Liver (tissue), 9 donors: ENCODE measurements around the gene CCDC68. TPM values are rescaled to one million over a fixed set of nuclear protein-coding genes. Genes with fewer than 3 reads are reported as not detected.

Experiments used
- DNase-seq: peaks from one replicate; pipeline ENCODE4 v3.0.0-alpha.2; 2017; ENCODE audit warnings: low spot score
- H3K27ac ChIP-seq, 2 donors: one replicate each; pipeline ENCODE4 v1.7.0; 2013; ENCODE audit warnings: inconsistent platforms in 2 of 2, low read length in 2 of 2, control low read depth in 1 of 2, low read depth in 1 of 2, mild to moderate bottlenecking in 1 of 2
- H3K27me3 ChIP-seq, 4 donors: one replicate each; pipeline versions ENCODE4 v1.6.1 to v1.7.0; 2013; ENCODE audit warnings: low read length in 3 of 4, inconsistent platforms in 1 of 4, mild to moderate bottlenecking in 1 of 4, moderate library complexity in 1 of 4; ENCODE audit not compliant: control insufficient read depth in 4 of 4, insufficient read depth in 4 of 4
- H3K36me3 ChIP-seq, 4 donors: one replicate each; pipeline versions ENCODE4 v1.6.1 to v1.7.0; 2013; ENCODE audit warnings: low read length in 3 of 4, mild to moderate bottlenecking in 3 of 4, low read depth in 1 of 4, moderate library complexity in 1 of 4; ENCODE audit not compliant: control insufficient read depth in 4 of 4, insufficient read depth in 3 of 4
- H3K4me1 ChIP-seq, 4 donors: one replicate each; pipeline versions ENCODE4 v1.6.1 to v1.7.0; 2013; ENCODE audit warnings: low read length in 3 of 4, mild to moderate bottlenecking in 3 of 4, moderate library complexity in 1 of 4; ENCODE audit not compliant: control insufficient read depth in 4 of 4, insufficient read depth in 4 of 4
- H3K4me3 ChIP-seq, 3 donors: one replicate each; pipeline versions ENCODE4 v1.6.1 to v1.7.0; 2013; ENCODE audit warnings: low read length in 3 of 3, control low read depth in 1 of 3, low read depth in 1 of 3, mild to moderate bottlenecking in 1 of 3
- H3K9ac ChIP-seq, 2 donors: one replicate each; pipeline ENCODE4 v1.7.0; 2013; ENCODE audit warnings: low read length in 2 of 2, mild to moderate bottlenecking in 2 of 2, moderate library complexity in 2 of 2, control low read depth in 1 of 2, low read depth in 1 of 2
- H3K9me3 ChIP-seq, 4 donors: one replicate each; pipeline versions ENCODE4 v1.6.1 to v1.7.0; 2013; ENCODE audit warnings: low read length in 3 of 4; ENCODE audit not compliant: control insufficient read depth in 4 of 4
- ATF3 ChIP-seq: IDR thresholded peaks from 2 replicates; pipeline ENCODE4 v1.6.1; 2016; ENCODE audit warnings: antibody characterized with exemption
- CTCF ChIP-seq: fragments of 150-350 bp; IDR thresholded peaks from 2 replicates; pipeline ENCODE4 v1.5.1; 2017; ENCODE audit warnings: improper control_type of control experiment, low read depth, low read length; ENCODE audit not compliant: missing input control
- EGR1 ChIP-seq, 2 donors: IDR thresholded peaks; 2 replicates each; pipeline ENCODE4 v1.6.1; 2016 to 2018; ENCODE audit warnings: antibody characterized with exemption in 2 of 2, low read depth in 2 of 2
- FOXA1 ChIP-seq: IDR thresholded peaks from 2 replicates; pipeline ENCODE4 v1.6.1; 2016; ENCODE audit warnings: antibody characterized with exemption
- FOXA2 ChIP-seq: IDR thresholded peaks from 2 replicates; pipeline ENCODE4 v1.6.1; 2016; ENCODE audit warnings: antibody characterized with exemption
- GABPA ChIP-seq, 2 donors: IDR thresholded peaks in 1 of 2; conservative IDR thresholded peaks in 1 of 2; 2 replicates each; pipeline ENCODE4 v1.6.1; 2016; ENCODE audit warnings: antibody characterized with exemption in 2 of 2, mild to moderate bottlenecking in 1 of 2, moderate library complexity in 1 of 2
- HNF4A ChIP-seq, 2 donors: conservative IDR thresholded peaks; 2 replicates each; pipeline ENCODE4 v1.6.1; 2016; ENCODE audit warnings: antibody characterized with exemption in 2 of 2, mild to moderate bottlenecking in 2 of 2
- HNF4G ChIP-seq: IDR thresholded peaks from 2 replicates; pipeline ENCODE4 v1.6.1; 2016; ENCODE audit warnings: antibody characterized with exemption
- JUND ChIP-seq, 2 donors: IDR thresholded peaks; 2 replicates each; pipeline ENCODE4 v1.6.1; 2016; ENCODE audit warnings: antibody characterized with exemption in 2 of 2
- MAX ChIP-seq: IDR thresholded peaks from 2 replicates; pipeline ENCODE4 v1.6.1; 2016; ENCODE audit warnings: antibody characterized with exemption
- NR2F2 ChIP-seq: IDR thresholded peaks from 2 replicates; pipeline ENCODE4 v1.6.1; 2016; ENCODE audit warnings: antibody characterized with exemption
- RAD21 ChIP-seq, 2 donors: IDR thresholded peaks; 2 replicates each; pipeline ENCODE4 v1.6.1; 2016; ENCODE audit warnings: antibody characterized with exemption in 2 of 2, mild to moderate bottlenecking in 2 of 2
- REST ChIP-seq: IDR thresholded peaks from 2 replicates; pipeline ENCODE4 v1.6.1; 2016; ENCODE audit warnings: antibody characterized with exemption, mild to moderate bottlenecking
- RXRA ChIP-seq, 2 donors: IDR thresholded peaks; 2 replicates each; pipeline ENCODE4 v1.6.1; 2017 to 2018; ENCODE audit warnings: antibody characterized with exemption in 2 of 2, mild to moderate bottlenecking in 1 of 2
- SP1 ChIP-seq: IDR thresholded peaks from 2 replicates; pipeline ENCODE4 v1.6.1; 2018; ENCODE audit warnings: antibody characterized with exemption, mild to moderate bottlenecking
- TAF1 ChIP-seq: conservative IDR thresholded peaks from 2 replicates; pipeline ENCODE4 v1.6.1; 2016; ENCODE audit warnings: antibody characterized with exemption, mild to moderate bottlenecking
- YY1 ChIP-seq: IDR thresholded peaks from 2 replicates; pipeline ENCODE4 v1.6.1; 2016; ENCODE audit warnings: antibody characterized with exemption, mild to moderate bottlenecking
- ZBTB33 ChIP-seq: IDR thresholded peaks from 2 replicates; pipeline ENCODE4 v1.6.1; 2016; ENCODE audit warnings: antibody characterized with exemption
- WGBS: extraction: QIAGEN DNeasy Blood & Tissue Kit; methylation state at CpG from one replicate; pipeline ENCODE4 v1.1.7; 2013; 5-methylcytosine and 5-hydroxymethylcytosine counted together
- polyA plus RNA-seq, 2 donors: library from polyadenylated mRNA; stranded (reverse) in 1 of 2; unstranded in 1 of 2; fragments of 200-250 nt in 1 of 2; fragments of >200 nt in 1 of 2; fragmentation: Nextera tagmentation in 1 of 2; extraction: Ambion mirVana in 1 of 2; gene quantifications; one replicate each; pipeline versions ENCODE4 v1.2.1 to v1.2.3, GENCODE V29; 2013 to 2015
- total RNA-seq, 2 donors: library from RNA; depleted of rRNA; stranded (reverse); fragments of >200 nt; gene quantifications; one replicate each; pipeline ENCODE4 v1.2.3, GENCODE V29; 2014
- donor health status: healthy.
- donor health status: healthy.
- donor health status: healthy.
- donor health status: healthy.
- donor health status: healthy.

CCDC68 gene
- total and polyA plus RNA-seq, 4 donors, result 2.6 to 17.5 (median 11.2) TPM

- WGBS, result 79% methylated on average over 4 of the region's 4 CpGs
- Histone ChIP-seq H3K27ac (no peak overlapping the region), H3K9ac (no peak overlapping the region), H3K9me3 (no peaks in the 10 kb centered on the region), H3K27me3 (no peaks in the 10 kb centered on the region), H3K4me1 (no peaks in the 10 kb centered on the region), H3K4me3 (no peak overlapping the region), H3K36me3 (no peaks in the 10 kb centered on the region)
- DNase-seq, result no peak
- TF ChIP-seq ZBTB33, result no peak
- TF ChIP-seq HNF4G, result no peak
- TF ChIP-seq YY1, result no peak
- no peak for TF ChIP-seq RAD21 (IDR thresholded peaks at IDR 0.05)
- TF ChIP-seq ATF3, result no peak
- no peak for TF ChIP-seq TAF1
- no peak for TF ChIP-seq GABPA (IDR thresholded peaks at IDR 0.05 in 1 of 2, conservative IDR thresholded peaks at IDR 0.05 in 1 of 2)
- TF ChIP-seq JUND (IDR thresholded peaks at IDR 0.05), result no peak
- TF ChIP-seq RXRA (IDR thresholded peaks at IDR 0.05), result no peak
- no peak for TF ChIP-seq SP1
- TF ChIP-seq REST, result no peak
- no peak for TF ChIP-seq CTCF
- TF ChIP-seq FOXA1, result no peak
- TF ChIP-seq NR2F2, result no peak
- TF ChIP-seq MAX, result no peak
- TF ChIP-seq EGR1 (IDR thresholded peaks at IDR 0.05; ENCODE audit: low read depth in 2 of 2), result no peak
- TF ChIP-seq HNF4A (conservative IDR thresholded peaks at IDR 0.05), result no peak
- no peak for TF ChIP-seq FOXA2
Measured at GRCh38 chr18:54967786-54968185, 8.5 kb upstream of the CCDC68 start.

- TF ChIP-seq REST (no peak), CTCF (no peak), NR2F2 (peak; percentile 34), HNF4A (conservative IDR thresholded peaks at IDR 0.05) (no peak), HNF4G (no peak), FOXA1 (no peak)
- Histone ChIP-seq H3K27me3 (no peaks in the 10 kb centered on the region), H3K27ac (no peak overlapping the region), H3K4me1 (peaks cover 0 to 3% (median 0%) of the 10 kb centered on the region in 4 donors), H3K9ac (no peak overlapping the region), H3K9me3 (no peaks in the 10 kb centered on the region), H3K4me3 (no peak overlapping the region), H3K36me3 (no peaks in the 10 kb centered on the region)
- DNase-seq, result no peak
Measured at GRCh38 chr18:54964741-54965140, 5.5 kb upstream of the CCDC68 start.
